Right atrium auricular region (tissue), 2 donors: ENCODE measurements around the gene TUBA1C. TPM values are rescaled to one million over a fixed set of nuclear protein-coding genes. Genes with fewer than 3 reads are reported as not detected.
"Not testable (repeated sequence)": the region's sequence is repeated elsewhere in the genome, so short reads cannot be mapped to it uniquely, and the experiment has no call there.

Source experiments
- DNase-seq: peaks from one replicate; pipeline ENCODE4 v3.0.0-alpha.2; 2019; ENCODE audit warnings: low spot score
- H3K27ac ChIP-seq, 2 donors: fragments of 200-600 bp; sonication (generic); 1 replicate in 1 of 2; 2 replicates in 1 of 2; pipeline ENCODE4 v1.5.1; 2016 to 2019
- H3K27me3 ChIP-seq, 2 donors: fragments of 200-600 bp; sonication (generic); one replicate each; pipeline versions ENCODE4 v1.5.1 to v1.6.0; 2017 to 2019
- H3K36me3 ChIP-seq: fragments of 200-600 bp; sonication (generic); one replicate; pipeline ENCODE4 v1.5.1; 2016
- H3K4me1 ChIP-seq, 2 donors: fragments of 200-600 bp; sonication (generic); one replicate each; pipeline versions ENCODE4 v1.5.1 to v1.6.0; 2017 to 2019
- H3K4me3 ChIP-seq, 2 donors: fragments of 200-600 bp; sonication (generic); 1 replicate in 1 of 2; 2 replicates in 1 of 2; pipeline ENCODE4 v1.5.1; 2017 to 2019; ENCODE audit warnings: mild to moderate bottlenecking in 1 of 2, moderate library complexity in 1 of 2
- H3K9me3 ChIP-seq, 2 donors: fragments of 200-600 bp; sonication (generic); one replicate each; pipeline ENCODE4 v1.5.1; 2019
- total RNA-seq, 2 donors: library from RNA; depleted of rRNA; stranded (reverse); fragments of >200 nt; gene quantifications; one replicate each; pipeline ENCODE4 v1.1.0, GENCODE V29; 2016
- TF ChIP-seq, protein P1 (sequence below), 2 donors: fragments of 200-600 bp; sonication (generic); IDR thresholded peaks; one replicate each; pipeline ENCODE4 v1.5.1; 2019; ENCODE audit warnings: antibody characterized with exemption in 2 of 2

Gene TUBA1C
- total RNA-seq, 2 donors from 2014 or later = 64.4 to 145 TPM

DNA sequence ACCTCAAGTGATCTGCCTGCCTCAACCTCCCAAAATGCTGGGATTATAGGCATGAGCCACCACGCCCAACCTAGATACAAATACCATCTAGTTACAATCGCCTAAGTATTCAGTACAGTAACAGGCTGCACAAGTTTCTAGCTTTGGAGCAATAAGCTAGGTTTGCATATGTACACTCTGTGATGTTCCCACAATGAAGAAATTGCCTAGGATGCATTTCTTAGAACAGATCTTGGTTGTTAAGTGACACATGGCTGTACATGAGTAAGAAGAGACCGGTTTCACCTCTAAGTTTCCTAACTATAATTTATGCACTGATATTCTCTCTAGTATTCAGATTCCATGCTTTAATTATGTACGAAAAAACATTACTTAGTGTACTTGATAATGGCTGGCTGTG lies 5.4 kb upstream of the TUBA1C start:
- H3K4me3 ChIP-seq = no peak overlapping the region
- no peaks in the 10 kb centered on the region for H3K9me3 ChIP-seq
- peaks cover 0 to 17% of the 10 kb centered on the region in 2 donors for H3K4me1 ChIP-seq
- H3K27ac ChIP-seq = no peak overlapping the region
- TF ChIP-seq, protein P1, sequence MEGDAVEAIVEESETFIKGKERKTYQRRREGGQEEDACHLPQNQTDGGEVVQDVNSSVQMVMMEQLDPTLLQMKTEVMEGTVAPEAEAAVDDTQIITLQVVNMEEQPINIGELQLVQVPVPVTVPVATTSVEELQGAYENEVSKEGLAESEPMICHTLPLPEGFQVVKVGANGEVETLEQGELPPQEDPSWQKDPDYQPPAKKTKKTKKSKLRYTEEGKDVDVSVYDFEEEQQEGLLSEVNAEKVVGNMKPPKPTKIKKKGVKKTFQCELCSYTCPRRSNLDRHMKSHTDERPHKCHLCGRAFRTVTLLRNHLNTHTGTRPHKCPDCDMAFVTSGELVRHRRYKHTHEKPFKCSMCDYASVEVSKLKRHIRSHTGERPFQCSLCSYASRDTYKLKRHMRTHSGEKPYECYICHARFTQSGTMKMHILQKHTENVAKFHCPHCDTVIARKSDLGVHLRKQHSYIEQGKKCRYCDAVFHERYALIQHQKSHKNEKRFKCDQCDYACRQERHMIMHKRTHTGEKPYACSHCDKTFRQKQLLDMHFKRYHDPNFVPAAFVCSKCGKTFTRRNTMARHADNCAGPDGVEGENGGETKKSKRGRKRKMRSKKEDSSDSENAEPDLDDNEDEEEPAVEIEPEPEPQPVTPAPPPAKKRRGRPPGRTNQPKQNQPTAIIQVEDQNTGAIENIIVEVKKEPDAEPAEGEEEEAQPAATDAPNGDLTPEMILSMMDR (IDR thresholded peaks at IDR 0.05) = no peak
- DNase-seq = no peak
- H3K27me3 ChIP-seq = no peaks in the 10 kb centered on the region
- H3K36me3 ChIP-seq = no peaks in the 10 kb centered on the region

DNA sequence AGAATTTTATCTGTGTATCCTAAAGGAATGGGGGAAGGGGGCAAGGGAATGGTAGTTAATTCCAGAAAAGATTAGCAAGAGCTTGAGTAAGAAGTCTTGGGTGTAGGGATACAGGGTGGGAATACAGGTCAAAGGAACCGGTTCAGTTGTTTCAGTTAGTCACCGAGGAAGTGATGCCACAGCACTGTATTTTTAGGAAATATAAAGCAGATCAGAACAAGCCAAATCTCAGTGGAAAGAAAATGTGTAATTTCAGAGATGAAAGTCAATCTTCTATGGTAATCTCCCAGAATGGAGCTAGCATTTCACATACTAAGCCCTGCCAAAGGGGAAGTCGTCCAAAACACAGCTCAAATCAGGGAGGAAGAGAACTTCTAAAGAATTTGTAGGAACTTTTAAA lies 4.7 kb upstream of the TUBA1C start:
- H3K27me3 ChIP-seq = no peaks in the 10 kb centered on the region
- H3K36me3 ChIP-seq = no peaks in the 10 kb centered on the region
- no peak overlapping the region for H3K4me3 ChIP-seq
- H3K4me1 ChIP-seq = peaks cover 0 to 17% of the 10 kb centered on the region in 2 donors
- no peak overlapping the region for H3K27ac ChIP-seq
- no peak for DNase-seq
- TF ChIP-seq, protein P1 (IDR thresholded peaks at IDR 0.05) = no peak
- H3K9me3 ChIP-seq = no peaks in the 10 kb centered on the region

DNA sequence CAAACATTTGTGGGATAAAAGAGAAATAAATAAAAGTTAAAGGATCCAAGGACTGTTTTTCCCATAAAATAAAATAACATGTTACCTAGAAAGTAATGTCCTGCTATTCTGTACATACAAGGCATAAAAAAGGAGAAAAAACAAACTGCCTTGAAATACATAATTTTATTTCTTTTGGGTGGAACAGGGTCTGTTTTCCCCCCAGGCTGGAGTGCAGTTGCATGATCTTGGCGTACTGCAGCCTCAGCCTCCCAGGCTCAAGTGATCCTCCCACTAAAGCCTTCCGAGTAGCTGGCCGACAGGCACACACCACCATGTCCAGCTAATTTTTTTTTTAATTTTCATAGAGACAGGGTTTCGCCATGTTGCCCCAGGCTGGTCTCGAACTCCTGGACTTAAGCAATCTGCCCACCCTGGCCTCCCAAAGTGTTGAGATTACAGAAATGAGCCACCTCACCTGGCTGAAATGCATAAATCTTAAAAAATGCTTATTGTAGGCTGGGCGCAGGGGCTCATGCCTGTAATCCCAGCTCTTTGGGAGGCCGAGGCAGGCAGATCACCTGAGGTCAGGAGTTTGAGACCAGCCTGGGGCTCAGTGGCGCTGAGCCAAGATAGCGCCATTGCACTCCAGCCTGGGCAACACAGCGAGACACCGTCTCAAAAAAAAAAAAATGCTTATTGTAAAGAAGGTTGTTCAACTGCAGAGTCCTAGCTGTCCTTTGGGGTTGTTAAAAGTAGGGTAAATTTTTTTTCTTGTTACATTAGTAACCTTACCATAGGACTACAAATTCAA lies 4.1 kb upstream of the TUBA1C start:
- H3K4me3 ChIP-seq = no peak overlapping the region
- no peaks in the 10 kb centered on the region for H3K36me3 ChIP-seq
- no peak for DNase-seq
- H3K4me1 ChIP-seq = peaks cover 0 to 19% of the 10 kb centered on the region in 2 donors
- H3K27ac ChIP-seq = no peak overlapping the region
- TF ChIP-seq, protein P1 (IDR thresholded peaks at IDR 0.05) = no peak
- H3K27me3 ChIP-seq = no peaks in the 10 kb centered on the region
- H3K9me3 ChIP-seq = no peaks in the 10 kb centered on the region

DNA sequence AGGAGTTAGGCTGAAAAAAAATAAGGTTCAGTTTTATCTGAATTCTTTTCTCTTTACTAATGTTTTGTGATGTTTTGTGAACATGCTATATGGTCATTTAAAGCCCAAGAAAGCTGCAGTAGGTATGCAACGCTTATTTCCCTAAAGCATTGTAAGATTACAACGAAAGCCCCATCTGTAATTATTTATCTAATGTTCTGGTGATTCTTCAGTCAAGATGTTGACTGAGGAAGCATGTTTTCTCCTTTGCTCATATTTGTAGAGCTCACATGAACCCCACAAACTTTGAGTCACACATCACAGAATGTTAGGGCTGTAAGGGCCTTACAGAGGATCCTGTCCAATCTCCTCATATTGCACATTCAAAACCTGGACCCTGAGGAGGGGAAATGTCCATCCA lies 3.2 kb upstream of the TUBA1C start:
- Histone ChIP-seq H3K9me3 (no peaks in the 10 kb centered on the region), H3K27me3 (no peaks in the 10 kb centered on the region), H3K36me3 (no peaks in the 10 kb centered on the region), H3K27ac (no peak overlapping the region), H3K4me1 (peaks cover 0 to 22% of the 10 kb centered on the region in 2 donors), H3K4me3 (no peak overlapping the region)
- TF ChIP-seq, protein P1 (IDR thresholded peaks at IDR 0.05) = no peak
- DNase-seq = no peak

DNA sequence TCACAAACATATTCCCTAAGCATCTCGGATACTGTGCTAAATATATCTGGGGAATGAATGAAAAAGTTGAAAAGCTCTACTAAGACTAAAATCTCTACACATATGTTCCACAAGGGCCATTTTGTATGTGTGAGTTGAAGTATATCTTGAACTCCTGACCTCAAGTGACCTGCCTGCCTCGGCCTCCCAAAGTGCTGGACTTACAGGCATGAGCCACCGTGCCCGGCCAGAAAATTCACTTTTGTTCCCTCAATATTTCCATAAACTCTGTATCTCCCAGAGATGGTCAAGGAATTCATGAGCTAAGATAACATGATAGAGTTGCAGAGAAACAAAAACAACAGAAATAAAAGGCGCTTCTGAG lies 1.5 kb upstream of the TUBA1C start:
- Histone ChIP-seq H3K9me3 (no peaks in the 10 kb centered on the region), H3K36me3 (no peaks in the 10 kb centered on the region), H3K4me3 (no peak overlapping the region), H3K4me1 (peaks cover 0 to 35% of the 10 kb centered on the region in 2 donors), H3K27me3 (no peaks in the 10 kb centered on the region), H3K27ac (no peak overlapping the region)
- DNase-seq = no peak
- TF ChIP-seq, protein P1 (IDR thresholded peaks at IDR 0.05) = no peak

DNA sequence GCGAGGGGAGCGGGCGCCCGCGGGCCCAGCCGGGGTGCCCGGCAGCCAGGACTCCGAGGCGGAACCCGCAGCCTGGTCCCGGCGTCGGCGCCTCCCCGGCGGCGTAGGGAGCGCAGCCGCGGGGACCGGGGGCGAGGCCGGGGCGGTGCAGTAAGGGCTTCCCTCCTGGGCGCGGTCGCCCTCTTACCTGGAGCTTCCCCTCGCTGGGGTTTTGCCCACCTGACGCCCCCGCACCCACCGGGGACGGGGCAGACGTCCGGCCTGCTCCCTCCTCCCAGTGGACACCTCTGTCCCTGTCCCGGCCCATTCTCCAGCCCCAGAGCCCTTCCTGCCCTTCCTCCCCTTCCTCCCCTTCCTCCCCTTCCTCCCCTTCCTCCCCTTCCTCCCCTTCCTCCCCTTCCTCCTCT lies 413 bp upstream of the TUBA1C start:
- Histone ChIP-seq H3K27me3 (no peaks in the 10 kb centered on the region), H3K4me3 (peak overlapping the region; percentile 63 to 88), H3K36me3 (peaks cover 1% of the 10 kb centered on the region), H3K4me1 (peaks cover 0 to 46% of the 10 kb centered on the region in 2 donors), H3K9me3 (no peaks in the 10 kb centered on the region), H3K27ac (peak overlapping the region; percentile 92 to 95)
- TF ChIP-seq, protein P1 (IDR thresholded peaks at IDR 0.05) = no peak
- DNase-seq = peak; percentile 60

DNA sequence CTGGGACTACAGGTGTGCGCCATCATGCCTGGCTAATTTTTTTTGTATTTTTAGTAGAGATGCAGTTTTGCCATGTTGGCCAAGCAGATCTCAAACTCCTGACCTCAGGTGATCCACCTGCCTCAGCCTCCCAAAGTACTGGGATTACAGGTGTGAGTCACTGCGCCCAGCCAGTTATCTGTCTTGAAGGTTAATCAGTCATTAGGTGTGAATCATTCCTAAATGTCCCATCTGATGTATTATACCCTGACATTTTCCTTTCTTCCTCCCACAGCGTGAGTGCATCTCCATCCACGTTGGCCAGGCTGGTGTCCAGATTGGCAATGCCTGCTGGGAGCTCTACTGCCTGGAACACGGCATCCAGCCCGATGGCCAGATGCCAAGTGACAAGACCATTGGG lies 4.3 kb downstream of the TUBA1C start:
- H3K9me3 ChIP-seq, H3K27me3 ChIP-seq, H3K4me3 ChIP-seq, DNase-seq: not testable (repeated sequence)
- H3K36me3 ChIP-seq = peaks cover 27% of the 10 kb centered on the region
- peak overlapping the region; percentile 2 to 22 for H3K27ac ChIP-seq
- peaks cover 0 to 33% of the 10 kb centered on the region in 2 donors for H3K4me1 ChIP-seq
